NCI-H1694 (cell line): ENCODE measurements around the gene TRAF4.
"Not testable (repeated sequence)": the region's sequence is repeated elsewhere in the genome, so short reads cannot be mapped to it uniquely, and the experiment has no call there.

ENCODE experiments used
- DNase-seq: peaks from one replicate; lab custom pipeline; 2025; lab: John Stamatoyannopoulos, UW

The TRAF4 gene

GRCh38 chr17:28715217-28715616, 28.6 kb upstream of the TRAF4 start:
- DNase-seq, result no peak

- no peak for DNase-seq
These were observed 26.9 kb upstream of the TRAF4 start for GRCh38 chr17:28716740-28717577.

DNA sequence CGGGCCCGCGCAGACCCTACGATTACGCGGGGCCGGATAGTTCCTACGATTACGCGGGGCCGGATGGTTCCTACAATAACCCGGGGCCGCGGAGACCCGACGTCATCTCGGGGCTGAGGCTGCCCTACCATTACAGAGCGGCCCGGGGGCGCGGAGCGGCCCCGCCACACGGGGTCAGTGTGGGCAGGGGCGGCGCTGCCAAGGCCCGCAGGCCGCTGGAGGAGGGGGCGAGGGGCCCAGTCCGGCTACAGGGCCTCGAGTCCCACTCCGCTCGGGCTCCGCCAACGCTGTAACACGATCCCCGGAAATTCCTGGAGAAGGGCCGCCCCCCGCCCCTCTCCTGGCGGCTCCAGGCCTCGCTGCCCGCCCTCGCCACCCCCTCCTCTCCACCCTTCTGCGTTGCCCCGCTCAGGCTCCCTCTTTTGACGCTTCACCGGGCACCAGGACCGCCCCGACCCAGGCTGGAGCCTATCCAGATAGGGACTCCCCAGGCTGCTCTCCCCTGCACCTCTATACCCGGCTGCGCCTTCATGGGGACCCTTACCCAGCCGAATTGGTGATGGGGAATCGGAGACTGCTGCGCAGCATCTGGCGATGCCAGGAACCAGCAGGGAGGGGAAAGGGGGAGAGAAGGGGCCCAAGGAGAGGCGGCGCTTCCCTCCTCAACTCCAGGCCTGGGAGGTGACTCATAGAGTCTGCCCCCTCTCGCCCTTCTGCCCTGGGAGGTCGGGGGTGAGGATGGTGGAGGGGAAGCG, 26.1 kb upstream of the TRAF4 start, which contains the start of gene RAB34:
Gene RAB34, minus strand, starts transcription at position 291 of the 755 bp plus-strand sequence. CDS start 602 bp downstream, outside the sequence.
- DNase-seq, result peak; percentile 87

DNA sequence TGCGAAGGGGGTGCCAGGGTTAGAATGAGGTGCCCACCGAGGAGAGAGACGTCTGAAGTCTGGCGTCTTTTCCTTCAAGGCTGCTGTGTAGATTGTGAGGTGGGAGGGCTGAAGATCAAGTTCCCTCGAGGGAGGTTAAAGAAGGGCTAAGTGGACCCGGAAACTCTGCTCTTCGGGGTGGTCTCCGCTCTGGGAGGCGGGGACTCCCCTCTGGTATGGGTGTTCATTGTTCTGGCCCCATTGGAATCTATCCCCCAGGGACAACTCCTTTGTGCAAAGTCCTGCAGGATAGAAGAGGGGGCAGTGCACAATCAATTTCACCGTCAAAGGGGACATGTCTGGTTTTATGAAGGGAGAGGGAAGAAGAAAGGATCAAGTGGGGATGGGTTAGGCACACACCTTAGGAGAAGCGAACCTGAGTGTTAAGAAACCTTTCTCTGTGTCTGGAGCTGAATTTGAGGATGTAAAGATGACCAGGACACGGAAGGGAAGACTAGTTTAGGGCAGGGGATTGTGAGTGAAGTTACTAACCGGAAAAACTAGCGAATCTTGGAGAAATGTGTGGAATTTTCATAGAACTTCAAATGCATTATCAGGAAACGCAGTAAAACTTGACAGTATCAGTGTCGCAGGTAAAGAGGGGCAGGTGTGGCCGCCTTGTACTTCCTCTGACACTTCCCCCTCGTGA, 25.3 kb upstream of the TRAF4 start:
- no peak for DNase-seq

DNA sequence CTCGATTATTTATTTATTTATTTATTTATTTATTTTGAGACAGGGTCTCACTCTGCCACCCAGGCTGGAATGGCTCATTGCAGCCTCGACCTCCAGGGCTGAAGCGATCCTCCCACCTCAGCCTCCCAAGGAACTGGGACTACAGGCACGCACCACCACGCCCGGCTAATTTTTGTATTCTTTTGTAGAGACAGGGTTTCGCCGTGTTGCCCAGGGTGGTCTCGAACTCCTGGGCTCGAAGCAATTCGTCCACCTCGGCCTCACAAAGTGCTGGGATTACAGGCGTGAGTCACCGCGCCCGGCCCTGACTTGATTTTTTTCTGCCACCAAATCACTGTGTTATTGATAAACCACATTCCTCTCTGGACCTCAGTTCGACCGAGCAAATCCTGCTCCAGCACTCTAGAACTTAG, 24.8 kb upstream of the TRAF4 start:
- no peak for DNase-seq

- no peak for DNase-seq
These were observed 23.4 kb upstream of the TRAF4 start for GRCh38 chr17:28720247-28720996.

- not testable (repeated sequence) for DNase-seq
These were observed 22.8 kb upstream of the TRAF4 start for GRCh38 chr17:28720997-28721329.

DNA sequence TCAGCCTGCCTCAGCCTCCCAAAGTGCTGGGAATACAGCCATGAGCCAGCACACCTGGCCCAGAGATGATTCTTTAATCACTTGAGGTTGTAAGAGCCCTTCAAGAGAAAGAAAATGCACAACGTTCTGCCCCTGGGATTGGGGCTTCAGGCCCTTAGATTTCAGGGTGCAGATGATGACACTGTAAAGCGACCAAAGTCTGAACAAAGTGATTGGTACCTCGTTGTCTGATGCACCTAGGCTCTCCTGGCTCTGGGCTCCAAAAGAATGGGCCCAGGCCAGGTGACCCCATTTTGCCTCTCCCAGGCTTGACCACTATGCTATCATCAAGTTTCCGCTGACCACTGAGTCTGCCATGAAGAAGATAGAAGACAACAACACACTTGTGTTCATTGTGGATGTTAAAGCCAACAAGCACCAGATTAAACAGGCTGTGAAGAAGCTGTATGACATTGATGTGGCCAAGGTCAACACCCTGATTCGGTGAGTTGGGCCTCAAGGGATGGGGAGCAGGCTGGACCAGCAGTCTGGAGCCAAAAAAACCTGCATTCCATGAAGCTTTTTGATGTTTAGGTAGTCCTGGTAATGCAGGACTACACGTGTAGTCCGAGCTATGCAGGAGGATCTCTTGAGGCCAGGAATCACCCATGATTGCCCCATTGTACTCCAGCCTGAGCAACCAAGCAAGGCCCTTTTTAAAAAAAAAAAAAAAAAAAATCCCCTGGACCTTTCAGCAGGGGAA, 21.2 kb upstream of the TRAF4 start:
- no peak for DNase-seq

- DNase-seq, result no peak
These were observed 20.5 kb upstream of the TRAF4 start for GRCh38 chr17:28723159-28723835.

GRCh38 chr17:28723836-28724499, 19.8 kb upstream of the TRAF4 start:
- DNase-seq, result not testable (repeated sequence)

DNA sequence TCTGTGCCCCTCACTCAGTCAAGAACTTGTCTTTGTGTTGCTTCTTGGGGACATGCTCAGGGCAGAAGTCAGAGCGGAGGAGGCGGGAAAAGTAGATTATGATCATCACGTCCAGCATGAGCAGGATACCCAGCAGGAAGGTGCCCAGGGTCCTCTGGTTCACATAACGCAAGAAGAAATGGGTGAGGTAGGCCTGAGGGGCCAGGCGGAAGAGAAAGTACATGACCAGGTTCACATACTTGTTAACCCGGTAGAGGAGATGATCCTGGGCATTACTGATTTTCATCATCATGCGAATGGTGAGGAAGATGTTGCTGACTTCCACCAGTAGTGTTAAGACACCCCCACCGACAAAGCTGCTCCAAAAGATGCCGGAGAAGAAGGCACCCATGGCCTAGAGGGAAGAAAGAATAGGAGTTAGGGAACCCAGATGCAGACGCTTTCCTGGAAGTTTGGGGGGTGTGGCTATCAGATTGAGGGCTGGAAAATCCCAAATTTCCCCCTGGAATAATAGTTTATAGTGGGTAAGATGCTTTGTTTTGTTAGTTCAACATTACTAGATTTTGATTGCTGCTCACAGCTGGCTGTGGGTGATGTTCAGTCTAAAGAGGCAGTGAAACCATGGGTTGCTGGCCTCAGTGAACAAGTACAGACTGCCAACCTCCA, 19.2 kb upstream of the TRAF4 start:
- DNase-seq, result no peak

- no peak for DNase-seq
These were observed 18.6 kb upstream of the TRAF4 start for GRCh38 chr17:28725166-28725659.

GRCh38 chr17:28725660-28726225, 18.1 kb upstream of the TRAF4 start:
- peak; percentile 38 for DNase-seq

DNA sequence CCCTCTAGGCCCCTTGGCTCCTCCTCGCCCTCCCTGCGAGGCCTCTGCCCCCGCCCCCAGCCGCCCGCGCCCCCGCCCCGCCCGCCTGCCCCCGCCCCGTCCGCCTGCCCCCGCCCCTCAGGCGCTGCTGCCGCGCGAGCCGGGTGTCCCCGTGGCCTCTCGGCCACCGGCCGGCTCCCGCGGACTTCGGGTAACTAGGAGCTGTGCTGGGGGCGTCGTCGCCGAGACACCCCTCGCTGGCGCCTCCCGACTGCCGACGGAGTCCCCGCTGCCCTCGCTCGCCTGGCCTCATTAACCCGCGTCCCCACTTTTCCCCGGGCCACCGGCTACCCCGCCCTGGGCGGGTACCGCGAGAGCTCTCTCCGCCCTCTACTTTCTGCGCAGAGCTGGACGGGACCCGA, 17.6 kb upstream of the TRAF4 start, which contains the start of gene TLCD1:
Gene TLCD1, minus strand, starts transcription at position 8 of the 401 bp plus-strand sequence. CDS start 136 bp downstream, outside the sequence.
- peak; percentile 54 for DNase-seq

DNA sequence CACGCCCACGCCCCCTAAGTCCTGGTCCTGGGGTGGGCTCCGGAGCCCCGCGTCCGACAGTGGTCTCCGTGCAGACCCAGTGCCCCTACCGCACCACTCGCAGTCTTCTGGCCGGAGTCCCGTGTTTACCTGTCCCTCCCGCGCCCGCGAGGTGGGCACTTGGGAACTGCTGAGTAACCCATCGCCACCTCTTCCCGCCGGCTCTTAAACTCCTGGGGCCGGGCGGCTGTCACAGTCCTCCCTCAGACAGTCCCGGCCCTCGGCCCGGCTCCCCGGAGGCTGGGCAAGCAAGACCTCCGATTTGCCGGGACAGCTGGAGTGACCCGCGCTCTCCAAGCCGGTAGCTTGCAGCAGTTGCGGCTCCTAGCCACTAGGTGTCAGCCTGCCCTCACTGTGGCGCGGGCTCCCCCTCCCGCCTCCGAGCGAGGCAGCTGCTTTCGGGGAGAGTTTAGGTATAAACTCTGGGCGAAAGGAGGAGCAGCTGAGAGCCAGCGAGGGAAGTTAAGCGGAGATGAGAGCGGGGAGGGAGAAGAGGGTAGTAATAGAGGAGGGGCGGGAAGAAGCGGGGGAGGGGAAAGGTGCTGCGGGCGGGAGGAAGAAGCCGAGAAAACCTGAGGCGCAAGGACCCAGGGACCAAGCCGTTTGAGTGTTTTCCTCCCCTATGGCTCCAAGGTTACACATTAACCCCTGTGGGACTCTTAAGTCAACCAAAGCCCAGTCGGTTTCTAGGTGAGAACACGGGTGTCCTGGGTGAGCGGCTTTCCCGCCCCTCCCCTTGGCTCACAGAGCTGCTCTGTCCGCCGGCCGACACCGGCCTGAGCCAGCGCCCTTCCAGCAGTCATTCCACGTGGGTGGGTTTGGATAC, 17.0 kb upstream of the TRAF4 start:
- peak; percentile 93 for DNase-seq

DNA sequence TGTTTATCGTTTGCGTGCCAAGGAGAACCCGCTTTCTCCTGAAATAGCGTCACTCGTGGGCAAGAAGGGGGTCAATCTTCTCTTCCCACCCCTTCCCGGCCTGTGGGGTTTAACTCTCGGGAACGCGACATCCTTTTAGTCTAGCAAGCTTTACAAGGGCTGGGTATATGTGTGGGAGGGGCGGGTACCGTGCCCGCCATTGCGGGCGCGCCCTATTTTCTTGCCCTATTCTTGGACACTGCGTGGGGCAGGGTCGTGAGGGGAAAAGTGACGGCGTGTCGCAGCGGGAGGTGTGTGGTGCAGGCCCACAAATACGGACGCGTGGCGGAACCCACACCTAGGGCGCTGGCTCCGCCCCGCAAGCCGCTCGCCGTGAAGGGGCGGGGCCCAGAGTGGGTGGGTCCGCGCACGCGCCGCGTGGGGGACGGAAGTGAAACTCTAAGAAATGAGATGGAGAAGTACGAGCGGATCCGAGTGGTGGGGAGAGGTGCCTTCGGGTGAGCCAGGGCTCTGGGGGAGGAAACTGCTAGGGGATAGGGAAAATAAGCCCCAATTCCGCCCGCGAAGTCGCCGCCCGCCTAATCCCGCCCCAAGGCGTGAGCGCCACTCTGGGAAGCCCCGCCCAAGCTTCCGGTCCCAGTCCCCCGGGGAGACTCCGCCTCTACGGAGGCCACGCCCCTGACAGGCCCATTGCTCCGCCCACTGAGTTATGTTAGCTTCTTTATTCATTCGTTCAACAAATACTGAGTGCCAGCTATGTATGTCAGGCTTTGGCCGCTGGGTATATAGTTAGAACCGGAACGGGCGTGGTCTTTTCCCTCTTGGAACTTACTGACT, 15.2 kb upstream of the TRAF4 start, which contains the start of gene NEK8:
Gene NEK8, plus strand, starts transcription at position 425 of the 837 bp plus-strand sequence. Its CDS starts 26 bp downstream, at position 451.
- peak; percentile 93 for DNase-seq

- no peak for DNase-seq
These were observed 13.9 kb upstream of the TRAF4 start for GRCh38 chr17:28729950-28730330.
